T-helper 9 cell (primary cell): ENCODE data around the gene SYT6.

Source experiments
- DNase-seq: peaks from one replicate; pipeline ENCODE4 v3.0.0-alpha.2; 2020
- total RNA-seq, 2 donors: gene quantifications; one replicate each; lab custom pipeline; 2026; lab: John Stamatoyannopoulos, UW

The SYT6 gene, protein sequence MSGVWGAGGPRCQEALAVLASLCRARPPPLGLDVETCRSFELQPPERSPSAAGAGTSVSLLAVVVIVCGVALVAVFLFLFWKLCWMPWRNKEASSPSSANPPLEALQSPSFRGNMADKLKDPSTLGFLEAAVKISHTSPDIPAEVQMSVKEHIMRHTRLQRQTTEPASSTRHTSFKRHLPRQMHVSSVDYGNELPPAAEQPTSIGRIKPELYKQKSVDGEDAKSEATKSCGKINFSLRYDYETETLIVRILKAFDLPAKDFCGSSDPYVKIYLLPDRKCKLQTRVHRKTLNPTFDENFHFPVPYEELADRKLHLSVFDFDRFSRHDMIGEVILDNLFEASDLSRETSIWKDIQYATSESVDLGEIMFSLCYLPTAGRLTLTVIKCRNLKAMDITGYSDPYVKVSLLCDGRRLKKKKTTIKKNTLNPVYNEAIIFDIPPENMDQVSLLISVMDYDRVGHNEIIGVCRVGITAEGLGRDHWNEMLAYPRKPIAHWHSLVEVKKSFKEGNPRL
- total RNA-seq: 0 reads per million in 2 donors

DNA sequence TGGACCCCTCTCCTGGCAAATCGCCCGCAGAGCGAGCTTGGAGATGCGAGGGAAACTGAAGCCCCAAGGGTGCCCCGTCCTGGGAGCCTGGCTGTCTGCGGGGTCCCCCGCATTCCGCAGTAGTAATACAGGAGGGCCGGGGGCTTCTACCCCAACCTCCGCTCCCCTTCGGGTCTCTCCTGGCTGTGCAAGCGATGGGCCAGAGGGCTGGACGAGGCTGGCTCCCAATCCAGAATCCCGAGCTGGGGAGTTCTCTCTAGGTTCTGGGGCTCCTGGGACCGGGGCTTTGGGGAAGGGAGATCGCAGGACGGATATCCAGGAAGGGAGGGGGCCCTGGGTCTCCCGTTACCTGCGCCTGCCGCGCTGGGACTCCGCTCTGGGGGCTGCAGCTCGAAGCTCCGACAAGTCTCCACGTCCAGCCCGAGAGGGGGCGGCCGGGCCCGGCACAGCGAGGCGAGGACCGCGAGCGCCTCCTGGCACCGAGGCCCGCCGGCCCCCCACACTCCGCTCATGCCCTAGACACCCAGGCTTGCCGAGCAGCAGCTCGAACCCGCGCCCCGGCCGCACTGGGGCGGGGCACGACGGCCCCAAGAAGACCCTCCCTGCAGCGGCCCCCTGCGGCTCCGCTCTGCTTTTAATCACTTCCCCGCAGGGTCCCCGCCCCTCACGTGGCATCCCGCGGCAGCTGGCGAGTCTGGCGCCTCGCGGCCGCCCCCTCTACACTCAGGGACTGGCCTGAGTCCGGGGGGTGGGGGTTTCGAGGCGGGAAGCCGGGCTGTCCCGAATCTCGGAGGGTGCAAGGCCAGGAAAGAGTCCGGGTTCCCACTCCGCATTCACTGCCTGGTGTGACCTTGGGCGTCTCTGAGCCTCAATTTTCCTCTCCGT lies at the start of gene SYT6:
SYT6 (minus strand) TSS at position 609 of the 885 bp plus-strand sequence; CDS start at position 512, 97 bp downstream.
- DNase-seq: no peak

DNA sequence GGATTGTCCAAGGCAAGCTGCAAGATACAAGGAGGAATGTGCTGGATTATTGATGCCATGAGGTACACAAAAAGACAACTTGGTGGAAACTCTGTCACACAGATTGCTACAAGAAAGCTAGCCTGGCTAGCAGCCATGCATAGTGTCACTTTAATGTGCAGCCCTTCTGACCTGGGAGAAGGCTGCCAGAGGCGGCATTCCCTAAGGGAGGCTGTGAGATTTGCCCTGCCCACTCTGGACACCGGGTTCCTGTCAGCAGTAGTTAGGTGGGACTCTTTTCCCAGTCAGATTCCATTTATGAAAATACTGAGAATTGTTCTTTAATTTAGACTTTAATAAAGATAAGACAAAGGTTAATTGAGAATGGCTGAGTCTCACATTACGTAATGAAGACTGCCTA lies 47.8 kb upstream of the SYT6 start:
- no peak for DNase-seq

DNA sequence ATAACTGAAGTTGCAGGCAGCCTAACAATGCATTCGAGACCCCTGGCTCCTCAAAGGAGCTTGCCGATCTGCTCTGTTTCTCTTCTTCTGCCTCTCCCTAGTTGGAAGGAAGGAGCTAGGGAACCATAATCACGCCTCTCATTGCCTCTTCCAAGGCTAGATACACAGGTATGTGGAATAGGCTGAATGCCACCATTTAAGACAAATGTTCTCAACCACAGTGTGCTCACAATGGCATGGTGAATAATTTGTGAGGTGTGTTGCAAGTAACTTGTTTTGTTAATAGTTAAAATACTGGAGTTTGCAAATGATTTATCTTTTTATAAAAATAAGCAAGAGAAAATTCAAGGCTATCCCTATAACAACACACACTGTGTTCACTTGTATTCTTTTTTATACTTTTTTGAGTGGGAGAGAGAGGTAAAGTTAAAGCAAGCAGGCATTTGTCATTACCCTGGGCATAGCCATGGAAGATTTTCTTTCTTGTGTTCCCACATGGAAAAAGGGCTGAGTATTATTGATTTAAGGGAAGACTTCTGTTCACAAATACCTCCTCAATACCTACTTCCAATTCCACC lies 45.4 kb upstream of the SYT6 start:
- no peak for DNase-seq

DNA sequence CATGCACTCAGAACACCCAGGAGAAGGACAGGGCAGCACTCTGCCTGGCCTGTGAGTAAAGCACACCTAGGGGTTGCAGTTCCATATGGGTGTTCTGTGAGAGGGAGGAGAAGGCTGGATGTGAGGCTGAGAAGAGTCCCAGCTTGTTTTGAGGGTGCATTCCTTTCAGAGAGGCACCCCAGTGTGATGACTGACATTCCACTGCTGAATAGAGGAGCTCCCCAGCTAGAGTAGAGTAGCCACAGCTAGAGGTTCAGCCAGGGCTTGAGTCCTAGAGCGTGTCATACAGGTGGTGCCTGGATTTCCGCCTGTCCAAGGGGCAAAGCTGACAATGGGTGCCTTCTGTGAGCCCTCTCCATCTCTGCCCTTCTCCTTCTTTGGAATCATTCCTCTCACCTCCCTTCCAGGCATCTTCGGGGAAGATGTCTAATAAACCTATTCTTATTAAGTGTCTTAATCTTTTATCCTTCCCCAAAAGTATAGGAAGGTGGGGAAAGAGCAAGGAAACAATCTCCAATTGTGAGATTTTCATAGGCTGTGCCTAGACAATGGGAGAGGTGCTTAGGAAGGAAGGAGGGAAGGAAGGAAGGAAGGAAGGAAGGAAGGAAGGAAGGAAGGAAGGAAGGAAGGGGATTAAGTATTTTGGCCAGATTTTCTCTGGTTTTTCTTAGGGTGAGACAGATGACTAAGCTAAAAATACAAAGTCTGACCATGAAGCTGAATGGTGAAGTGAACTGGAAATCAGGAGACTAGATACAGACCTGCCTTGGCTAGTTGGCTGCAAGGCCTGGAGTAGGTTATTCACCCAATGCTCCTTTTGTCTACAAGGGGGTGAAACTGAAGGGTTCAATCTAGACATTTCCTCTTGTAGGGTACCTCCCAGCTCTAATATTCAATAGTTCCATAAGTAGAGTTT lies 43.6 kb upstream of the SYT6 start:
- DNase-seq: no peak

DNA sequence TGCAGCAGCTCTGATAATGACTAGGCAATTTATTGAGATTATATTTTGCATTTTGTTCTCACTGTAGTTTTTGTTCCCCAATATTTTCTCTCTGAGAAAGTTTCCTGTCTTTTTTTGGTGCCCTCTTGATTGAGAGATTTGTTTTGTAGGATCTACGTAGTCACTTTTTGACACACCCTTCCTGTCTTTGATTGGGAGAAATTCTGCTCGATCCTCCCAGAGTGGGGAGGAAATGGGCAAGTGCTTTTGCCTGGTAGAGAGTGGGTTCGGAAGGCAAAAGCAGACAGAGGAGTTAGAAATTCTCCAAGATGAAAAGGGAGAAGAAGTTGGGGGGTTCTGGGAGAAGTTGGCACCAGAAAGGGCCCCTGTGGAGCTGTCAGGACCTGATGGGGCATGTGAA lies 42.1 kb upstream of the SYT6 start:
- no peak for DNase-seq

DNA sequence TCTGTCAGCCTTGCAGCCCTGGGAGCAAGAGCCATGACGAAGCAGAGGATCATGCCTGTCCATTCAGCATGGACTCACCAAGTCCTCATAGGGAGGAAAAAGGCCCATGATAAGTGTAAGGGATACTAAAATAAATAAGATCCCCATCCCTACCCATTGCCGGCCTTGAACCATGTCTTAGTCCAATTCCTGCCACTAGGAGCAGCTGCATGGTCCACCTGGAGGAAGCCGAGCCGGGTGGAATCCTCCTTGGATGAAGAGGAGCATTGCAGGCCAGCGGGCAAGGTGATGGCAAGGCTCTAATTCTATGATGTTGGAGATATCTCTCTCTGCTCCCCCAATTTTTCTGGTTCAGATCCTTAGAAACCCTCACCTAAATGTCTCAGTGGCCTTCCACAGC lies 38.7 kb upstream of the SYT6 start:
- no peak for DNase-seq

DNA sequence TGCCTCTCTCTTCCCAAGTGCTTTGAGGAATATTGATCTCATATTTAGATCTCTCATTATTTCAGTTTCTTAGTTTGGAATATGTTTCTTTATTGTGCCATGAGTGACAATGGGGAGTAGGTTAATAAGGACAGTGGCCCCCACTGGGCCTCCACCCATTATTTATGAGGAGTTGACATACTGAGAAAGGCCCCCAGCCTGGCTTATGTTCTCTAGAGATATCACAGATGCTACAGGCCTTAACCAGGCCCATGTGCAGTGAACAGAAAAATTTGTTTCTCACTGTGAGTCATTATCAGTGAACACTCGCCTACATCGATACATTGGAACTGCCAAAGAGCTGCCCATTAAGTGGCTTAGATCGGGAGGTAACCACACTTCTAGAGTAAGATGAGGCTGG lies 35.7 kb upstream of the SYT6 start:
- DNase-seq: no peak

DNA sequence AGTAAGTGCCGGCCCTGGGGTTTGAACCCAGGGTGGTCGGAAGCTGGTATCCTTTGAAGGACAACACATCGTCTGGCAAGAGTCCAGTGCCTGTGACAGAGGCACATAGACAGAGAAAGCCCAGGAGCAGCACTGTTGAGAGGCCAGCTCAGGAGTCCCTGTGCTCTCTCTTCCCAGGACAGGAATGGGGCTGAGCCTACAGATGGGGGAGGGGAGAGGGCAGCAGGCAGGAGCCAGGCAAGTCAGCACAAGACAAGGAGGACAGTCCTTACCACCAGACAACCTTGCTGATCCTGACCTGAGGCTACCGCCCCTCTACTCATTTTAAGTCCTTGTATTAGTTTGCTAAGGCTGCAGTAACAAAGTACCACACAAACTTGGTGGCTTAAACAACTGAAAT lies 27.7 kb upstream of the SYT6 start:
- DNase-seq: no peak

DNA sequence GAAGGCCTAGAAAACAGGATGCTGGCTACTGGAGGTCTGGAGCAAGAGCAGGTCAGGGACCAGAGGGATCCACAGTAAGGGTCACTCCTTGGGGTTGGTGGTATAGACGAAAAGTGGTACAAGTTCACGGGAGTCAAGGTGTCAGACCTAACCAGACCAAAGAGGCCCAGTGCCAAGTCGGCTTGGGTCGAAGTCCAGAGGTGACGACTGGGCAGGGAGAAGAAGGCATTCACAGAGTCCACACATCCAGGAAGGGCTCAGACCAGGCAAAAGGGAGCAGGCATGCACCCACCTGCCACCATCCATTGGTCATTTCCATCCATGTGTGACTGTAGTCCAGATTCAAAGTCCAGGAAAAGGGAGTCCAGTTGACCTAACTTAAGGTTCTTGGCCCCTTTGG lies 27.1 kb upstream of the SYT6 start:
- DNase-seq: no peak

DNA sequence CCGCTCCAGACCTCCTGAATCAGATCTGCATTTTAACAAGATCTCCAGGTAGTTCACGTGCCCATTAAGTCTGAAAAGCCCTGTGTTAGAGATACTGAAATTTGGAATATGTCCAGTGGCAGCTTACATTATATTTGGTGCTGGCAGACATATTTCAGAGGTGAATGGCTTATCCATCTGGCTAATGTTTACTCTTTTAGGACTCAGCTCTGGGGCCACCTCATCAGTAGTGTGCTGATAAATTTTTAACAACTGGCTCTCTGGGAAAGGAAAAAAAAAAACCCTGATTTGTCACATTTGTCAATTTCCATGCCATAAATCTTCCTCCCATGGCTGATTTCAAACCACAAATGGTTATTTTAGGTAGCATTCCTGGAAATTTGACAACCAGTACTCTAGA lies 25.3 kb upstream of the SYT6 start:
- no peak for DNase-seq

DNA sequence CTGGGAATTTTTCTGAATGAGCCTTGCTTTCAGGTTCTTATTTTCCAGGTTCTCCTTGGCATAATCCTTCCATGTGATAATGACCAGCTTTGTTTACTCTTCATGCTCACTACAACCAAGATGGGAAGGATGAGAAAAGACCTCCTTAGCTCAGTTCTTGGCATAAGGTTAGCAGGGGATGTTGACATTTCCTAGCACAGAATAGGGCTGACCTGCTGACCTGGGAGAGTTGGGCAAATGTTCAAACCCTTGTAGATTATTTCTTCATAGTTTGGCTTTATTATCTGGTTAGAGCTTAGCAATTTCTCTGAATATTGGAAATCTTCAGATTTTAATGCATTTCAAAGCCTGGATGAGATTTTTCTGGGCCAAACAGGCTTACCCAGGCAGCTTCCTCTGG lies 23.6 kb upstream of the SYT6 start:
- no peak for DNase-seq

DNA sequence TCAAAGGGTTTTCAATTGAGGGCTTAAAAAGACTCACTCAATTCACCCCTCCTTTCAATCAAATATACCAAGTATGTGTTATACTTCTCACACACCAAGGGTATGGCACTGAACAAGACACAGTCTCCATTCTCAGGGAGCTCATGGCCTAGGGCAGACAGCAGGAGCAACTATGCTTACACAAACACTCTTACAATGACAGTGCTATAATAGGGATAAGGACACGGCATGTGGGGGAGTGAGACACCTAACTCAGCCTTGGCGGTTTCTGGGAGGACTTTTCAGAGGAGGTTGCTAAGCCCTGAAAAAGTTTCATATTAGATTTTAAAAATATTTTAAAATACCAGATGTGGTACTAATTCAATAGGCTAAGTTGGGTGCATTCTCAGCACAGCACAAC lies 22.7 kb upstream of the SYT6 start:
- no peak for DNase-seq

DNA sequence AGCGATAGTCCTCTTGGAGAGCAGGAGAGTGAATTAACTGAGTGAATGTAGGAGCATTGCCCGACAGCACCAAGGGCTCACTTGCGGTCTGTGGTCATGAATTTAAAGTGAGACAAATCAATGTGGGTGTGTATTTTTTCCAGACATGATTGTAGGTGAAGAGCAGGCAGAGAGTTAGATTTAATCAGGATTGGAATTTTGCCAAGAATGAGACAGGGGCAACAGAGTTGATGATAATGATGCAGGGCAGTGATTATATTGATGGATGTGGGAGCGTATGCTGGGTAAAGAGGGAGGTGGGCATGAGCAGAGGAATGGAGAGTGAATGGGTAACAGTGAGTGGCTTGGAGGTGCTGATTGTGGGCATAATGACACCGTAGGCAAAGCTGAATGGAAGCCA lies 20.0 kb upstream of the SYT6 start:
- no peak for DNase-seq

DNA sequence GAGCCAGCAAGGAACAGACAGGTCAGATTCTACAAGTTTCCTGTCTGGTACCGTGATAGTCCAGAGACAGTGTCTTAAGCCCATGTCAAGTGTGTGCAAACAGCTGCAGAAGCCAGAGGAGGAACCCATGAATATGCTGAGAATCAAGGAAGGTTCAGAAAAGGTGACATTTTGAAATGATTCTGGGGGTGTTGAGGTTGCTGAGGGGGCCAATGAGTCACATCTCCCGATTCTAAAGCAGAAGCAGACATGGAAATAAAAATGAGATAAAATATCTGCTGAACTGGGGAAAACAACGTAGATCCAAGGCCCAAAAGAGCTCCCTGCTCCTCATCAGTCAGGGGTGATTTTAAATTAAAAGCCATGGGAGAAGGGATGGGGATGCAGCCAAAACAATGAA lies 15.8 kb upstream of the SYT6 start:
- DNase-seq: no peak

DNA sequence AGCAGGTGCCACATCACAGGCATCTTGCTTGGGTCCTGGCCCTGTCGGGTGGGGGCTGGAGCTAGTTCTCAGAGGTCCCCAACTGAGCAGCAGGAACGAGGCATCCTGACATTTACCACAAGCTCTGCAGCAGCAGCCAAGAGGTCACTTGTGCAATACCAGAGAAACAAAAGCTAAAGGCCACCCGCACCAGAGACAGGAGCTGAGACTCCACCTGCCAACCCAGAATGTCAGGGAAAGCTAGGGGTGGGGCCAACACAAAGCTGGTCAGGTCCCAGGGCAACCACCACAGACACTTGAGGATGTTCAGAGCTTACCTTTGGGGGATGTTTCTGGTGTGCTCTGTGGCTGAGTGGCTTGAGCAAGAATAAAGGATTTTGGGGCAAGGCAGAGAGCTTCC lies 13.6 kb upstream of the SYT6 start:
- DNase-seq: no peak

DNA sequence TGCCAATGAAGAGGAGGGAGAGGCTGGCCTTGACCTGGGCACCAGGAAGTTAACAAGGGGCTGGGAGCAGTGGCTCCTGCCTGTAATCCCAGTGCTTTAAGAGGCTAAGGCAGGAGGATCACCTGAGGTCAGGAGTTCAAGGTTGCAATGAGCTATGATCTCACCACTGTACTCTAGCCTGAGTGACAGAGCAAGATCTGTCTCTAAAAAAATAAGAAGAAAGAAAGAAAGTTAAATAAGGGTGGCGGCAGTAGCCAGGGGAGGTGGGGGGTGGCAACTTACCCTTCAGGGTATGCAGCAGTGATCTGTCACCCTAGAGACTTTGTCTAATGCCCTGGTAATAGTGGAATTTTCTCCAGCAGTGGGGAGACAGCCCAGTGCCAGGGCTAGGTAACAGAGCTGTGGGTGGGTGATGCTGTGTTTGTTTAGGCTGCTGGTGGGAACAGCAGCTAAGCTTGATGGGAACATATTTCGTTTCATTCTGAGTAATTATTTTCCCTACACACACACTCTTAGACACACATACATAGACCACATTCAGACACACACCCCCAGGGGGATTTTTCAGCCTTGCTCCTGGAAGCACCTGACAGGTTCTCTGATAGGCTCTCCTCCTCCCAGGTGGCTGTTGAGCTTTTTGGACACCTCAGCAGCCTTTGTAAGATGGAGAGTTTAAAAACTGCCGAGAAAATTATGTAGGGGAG lies 11.3 kb upstream of the SYT6 start:
- no peak for DNase-seq

DNA sequence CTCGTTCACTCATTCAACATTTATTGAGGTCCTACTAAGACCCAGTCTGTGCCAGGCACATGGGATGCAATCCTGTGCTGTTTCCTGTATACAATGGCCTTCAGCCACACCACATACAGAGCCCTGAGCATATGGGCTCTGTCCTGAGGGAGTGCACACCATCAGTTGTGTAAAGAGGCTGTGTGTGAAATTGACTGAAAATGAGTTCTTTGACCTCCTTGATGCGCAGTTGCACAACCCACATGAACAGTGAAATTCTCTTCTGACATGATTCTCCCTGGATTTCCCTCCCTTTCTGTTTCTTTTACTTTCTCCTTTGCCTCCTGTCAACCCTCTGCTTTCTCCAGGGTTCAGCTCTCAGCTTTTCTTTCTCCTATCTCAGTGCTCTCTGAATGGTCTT lies 6.3 kb upstream of the SYT6 start:
- DNase-seq: no peak

DNA sequence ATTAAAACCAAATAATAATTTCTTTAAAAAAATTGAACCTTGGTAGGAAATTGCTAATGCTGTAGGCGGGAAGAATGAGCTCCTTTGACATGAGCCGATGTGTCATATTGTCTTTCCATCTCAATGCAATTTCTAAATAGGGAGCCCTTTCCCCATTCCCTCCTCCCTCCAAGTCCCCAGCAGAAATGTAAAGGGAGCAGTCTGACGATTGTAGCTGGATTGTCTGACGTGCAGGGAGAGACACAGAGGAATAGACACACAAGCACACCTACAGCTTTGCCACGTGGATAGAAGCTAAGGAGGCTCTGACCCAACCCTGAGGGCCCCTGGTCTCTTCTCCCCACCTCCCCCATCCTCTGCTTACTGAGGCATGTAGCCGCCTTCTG lies 3.6 kb upstream of the SYT6 start:
- no peak for DNase-seq

DNA sequence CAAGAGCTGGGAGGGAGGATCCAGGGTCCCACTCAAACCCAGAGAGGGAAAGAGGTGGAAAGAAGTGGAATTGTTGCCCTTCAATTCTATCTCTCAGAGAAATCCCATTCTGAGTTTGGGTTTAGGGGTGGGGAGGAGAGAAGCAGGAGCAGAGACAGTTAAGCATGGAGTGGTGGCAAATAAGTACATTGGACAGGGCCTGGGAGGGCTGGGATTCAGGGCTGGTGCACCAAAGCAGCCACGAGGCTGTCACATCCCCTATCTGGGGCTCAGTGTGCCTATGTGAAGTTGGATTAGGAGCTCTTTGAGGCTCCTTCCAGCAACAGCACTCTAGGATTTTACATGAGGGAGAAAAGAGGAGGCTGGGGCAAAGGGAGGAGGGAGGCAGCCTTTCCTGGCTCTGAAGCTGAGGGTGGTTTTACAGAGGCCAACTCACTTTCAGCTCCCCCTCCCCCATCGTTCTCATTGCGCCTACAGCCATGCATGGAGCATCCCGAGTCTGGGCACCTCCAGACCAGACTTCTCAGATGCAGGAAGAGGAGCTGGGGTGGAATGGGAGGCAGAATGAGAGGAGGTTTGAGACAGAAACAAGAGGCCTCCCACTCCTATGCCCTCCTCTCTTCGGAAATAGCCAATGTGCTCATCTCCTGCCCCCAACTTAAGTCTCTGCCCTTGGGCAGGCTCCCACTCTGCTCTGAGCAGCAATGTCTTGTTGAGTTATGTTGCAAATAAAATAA lies 3.0 kb upstream of the SYT6 start:
- DNase-seq: no peak

DNA sequence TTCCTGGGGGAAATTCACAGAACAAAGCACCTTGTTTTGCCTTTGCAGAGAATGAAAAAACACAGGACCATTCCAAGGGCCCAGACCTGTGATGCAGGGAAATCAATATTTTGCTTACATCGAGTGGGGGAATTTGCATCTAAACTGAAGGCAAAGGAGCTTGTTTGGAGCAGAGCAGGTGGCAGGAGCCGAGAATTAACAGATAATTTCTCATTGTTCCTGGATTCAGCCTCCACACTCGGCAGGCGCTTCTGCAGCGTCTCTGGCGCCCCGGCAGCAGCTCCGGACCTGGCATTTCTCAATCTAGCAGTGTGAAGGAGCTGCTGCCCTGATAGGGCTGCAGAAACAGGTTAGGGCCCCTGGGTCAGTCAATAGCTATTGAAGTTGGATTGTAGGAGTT lies 2.0 kb upstream of the SYT6 start:
- no peak for DNase-seq

DNA sequence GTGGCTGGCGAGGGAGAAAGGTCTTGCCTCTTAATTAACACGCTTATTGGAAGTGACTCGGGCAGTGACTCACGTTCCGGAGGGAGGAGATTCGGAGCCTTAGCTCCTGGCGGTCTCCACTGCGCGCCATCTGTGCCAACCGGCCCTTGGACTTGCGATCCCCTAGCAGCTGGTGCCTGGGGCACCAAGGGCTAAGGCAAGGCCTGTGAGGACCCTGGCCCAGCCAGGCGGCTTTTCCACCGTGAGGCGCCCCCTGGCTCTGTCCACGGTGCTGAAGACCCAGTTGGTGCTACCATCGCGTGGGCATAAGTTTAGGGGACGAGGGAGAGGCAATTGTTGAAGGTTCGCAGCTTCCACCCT lies 1.3 kb upstream of the SYT6 start:
- no peak for DNase-seq
